Activated T-helper 17 cell treated with anti-CD3 and anti-CD28 coated beads, Interleukin-2, amount 50 U/mL, for 72 hours (primary cell): Measurements from ENCODE around the gene TMEM17. TPM values are rescaled to one million over a fixed set of nuclear protein-coding genes. Genes with fewer than 3 reads are reported as not detected.
"Not testable (repeated sequence)": the region's sequence is repeated elsewhere in the genome, so short reads cannot be mapped to it uniquely, and the experiment has no call there.

Experiments
- ATAC-seq: fragments of 150-1000 bp; cut with Tn5 transposase; replicated peaks from 2 replicates; pipeline ENCODE4 v1.10.0; 2021; ENCODE audit warnings: mild to moderate bottlenecking, moderate library complexity
- H3K27ac Mint-ChIP-seq: one replicate; pipeline ENCODE4 v1.8.0; 2022; ENCODE audit warnings: mixed read lengths
- H3K27me3 Mint-ChIP-seq: one replicate; pipeline ENCODE4 v1.8.0; 2022; ENCODE audit warnings: mixed read lengths
- H3K36me3 Mint-ChIP-seq: one replicate; pipeline ENCODE4 v1.8.0; 2022; ENCODE audit warnings: low read depth, mild to moderate bottlenecking, mixed read lengths
- H3K4me1 Mint-ChIP-seq: one replicate; pipeline ENCODE4 v1.8.0; 2022; ENCODE audit warnings: mixed read lengths
- H3K4me3 Mint-ChIP-seq: one replicate; pipeline ENCODE4 v1.8.0; 2022; ENCODE audit warnings: mild to moderate bottlenecking, mixed read lengths
- H3K9me3 Mint-ChIP-seq: one replicate; pipeline ENCODE4 v1.8.0; 2022; ENCODE audit warnings: mixed read lengths
- total RNA-seq, 2 donors: library from RNA; stranded (reverse); gene quantifications; one replicate each; pipeline ENCODE4 v1.2.3, GENCODE V29; 2022

Gene TMEM17
- total RNA-seq, 2 donors from 2014 or later, result 0.11 to 0.22 TPM

- Mint-ChIP-seq H3K4me1 (no peaks in the 10 kb centered on the region), H3K27me3 (peaks cover 36% of the 10 kb centered on the region), H3K36me3 (no peaks in the 10 kb centered on the region), H3K9me3 (peaks cover 9% of the 10 kb centered on the region), H3K27ac (no peak overlapping the region), H3K4me3 (no peak overlapping the region)
- no peak for ATAC-seq
Measured at GRCh38 chr2:62527478-62528210, 21.6 kb upstream of the TMEM17 start.

- peaks cover 31% of the 10 kb centered on the region for H3K27me3 Mint-ChIP-seq
- peaks cover 3% of the 10 kb centered on the region for H3K9me3 Mint-ChIP-seq
- no peak overlapping the region for H3K27ac Mint-ChIP-seq
- no peaks in the 10 kb centered on the region for H3K4me1 Mint-ChIP-seq
- H3K4me3 Mint-ChIP-seq, result no peak overlapping the region
- ATAC-seq, result no peak
- no peaks in the 10 kb centered on the region for H3K36me3 Mint-ChIP-seq
Measured at GRCh38 chr2:62526531-62527381, 20.8 kb upstream of the TMEM17 start.

GRCh38 chr2:62525549-62526269 is 19.7 kb upstream of the TMEM17 start:
- Mint-ChIP-seq H3K4me3 (no peak overlapping the region), H3K4me1 (no peaks in the 10 kb centered on the region), H3K27me3 (peaks cover 26% of the 10 kb centered on the region), H3K27ac (no peak overlapping the region), H3K36me3 (no peaks in the 10 kb centered on the region), H3K9me3 (peaks cover 3% of the 10 kb centered on the region)
- ATAC-seq, result no peak

GRCh38 chr2:62524293-62524941 is 18.4 kb upstream of the TMEM17 start:
- peaks cover 23% of the 10 kb centered on the region for H3K27me3 Mint-ChIP-seq
- H3K4me1 Mint-ChIP-seq, result no peaks in the 10 kb centered on the region
- no peaks in the 10 kb centered on the region for H3K9me3 Mint-ChIP-seq
- H3K27ac Mint-ChIP-seq, result no peak overlapping the region
- no peak for ATAC-seq
- no peak overlapping the region for H3K4me3 Mint-ChIP-seq
- H3K36me3 Mint-ChIP-seq, result no peaks in the 10 kb centered on the region

DNA sequence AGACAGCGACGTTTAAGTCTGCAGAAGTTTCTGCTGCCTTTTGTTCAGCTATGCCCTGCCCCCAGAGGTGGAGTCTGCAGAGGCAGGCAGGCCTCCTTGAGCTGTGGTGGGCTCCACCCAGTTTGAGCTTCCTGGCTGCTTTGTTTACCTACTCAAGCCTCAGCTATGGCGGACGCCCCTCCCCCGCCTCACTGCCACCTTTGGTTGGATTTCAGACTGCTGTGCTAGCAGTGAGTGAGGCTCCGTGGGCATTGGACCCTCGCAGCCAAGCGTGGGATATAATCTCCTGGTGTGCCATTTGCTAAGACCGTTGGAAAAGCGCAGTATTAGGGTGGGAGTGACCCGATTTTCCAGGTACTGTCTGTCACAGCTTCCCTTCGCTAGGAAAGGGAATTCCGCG is 15.1 kb upstream of the TMEM17 start:
- not testable (repeated sequence) for H3K9me3 Mint-ChIP-seq, H3K36me3 Mint-ChIP-seq, ATAC-seq, H3K4me1 Mint-ChIP-seq, H3K27ac Mint-ChIP-seq, H3K4me3 Mint-ChIP-seq
- peaks cover 18% of the 10 kb centered on the region for H3K27me3 Mint-ChIP-seq

- H3K36me3 Mint-ChIP-seq, result no peaks in the 10 kb centered on the region
- no peak for ATAC-seq
- H3K4me1 Mint-ChIP-seq, result no peaks in the 10 kb centered on the region
- H3K27ac Mint-ChIP-seq, result no peak overlapping the region
- H3K4me3 Mint-ChIP-seq, result no peak overlapping the region
- peaks cover 27% of the 10 kb centered on the region for H3K27me3 Mint-ChIP-seq
- no peaks in the 10 kb centered on the region for H3K9me3 Mint-ChIP-seq
Measured at GRCh38 chr2:62512384-62512783, 6.4 kb upstream of the TMEM17 start.

GRCh38 chr2:62511636-62512035 is 5.6 kb upstream of the TMEM17 start:
- H3K36me3 Mint-ChIP-seq, result no peaks in the 10 kb centered on the region
- no peaks in the 10 kb centered on the region for H3K4me1 Mint-ChIP-seq
- no peak overlapping the region for H3K4me3 Mint-ChIP-seq
- H3K27ac Mint-ChIP-seq, result no peak overlapping the region
- ATAC-seq, result no peak
- H3K9me3 Mint-ChIP-seq, result no peaks in the 10 kb centered on the region
- peaks cover 27% of the 10 kb centered on the region for H3K27me3 Mint-ChIP-seq

- peaks cover 4% of the 10 kb centered on the region for H3K4me1 Mint-ChIP-seq
- H3K9me3 Mint-ChIP-seq, result no peaks in the 10 kb centered on the region
- H3K4me3 Mint-ChIP-seq, result peak overlapping the region; percentile 63
- no peak overlapping the region for H3K27ac Mint-ChIP-seq
- ATAC-seq, result peak; percentile 8
- no peaks in the 10 kb centered on the region for H3K36me3 Mint-ChIP-seq
- H3K27me3 Mint-ChIP-seq, result peaks cover 24% of the 10 kb centered on the region
Measured at GRCh38 chr2:62506421-62506750, 391 bp upstream of the TMEM17 start.

DNA sequence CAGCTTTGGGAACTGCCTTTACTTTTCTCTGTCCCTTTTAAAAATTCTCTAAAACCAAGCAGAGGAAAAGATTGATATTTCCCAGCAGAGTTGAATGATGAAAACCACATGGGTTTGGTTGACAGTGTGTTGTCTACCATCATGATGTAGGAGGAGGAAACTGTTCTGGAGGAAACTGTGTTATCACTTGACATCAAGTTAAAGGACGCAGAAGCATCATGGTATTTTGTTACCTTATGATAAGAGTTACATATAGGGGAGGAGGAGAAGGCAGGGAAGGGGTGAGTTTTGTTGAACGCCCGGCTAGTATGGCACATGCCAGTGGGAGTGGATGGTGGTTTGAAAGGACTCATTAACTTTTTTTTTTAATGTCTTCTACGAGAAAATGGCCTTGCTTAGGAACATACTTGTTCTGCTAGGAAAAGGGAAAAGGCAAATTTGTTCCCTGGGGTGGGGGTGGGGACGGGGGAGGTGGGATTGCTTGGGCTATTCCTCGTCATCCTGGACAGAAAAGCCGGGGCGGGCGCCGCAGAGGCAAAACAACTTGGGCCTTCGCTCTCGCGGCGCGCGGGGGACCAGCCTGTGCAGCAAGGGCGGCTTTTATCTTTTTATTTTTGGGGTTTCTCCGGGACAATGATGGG is 766 bp downstream of the TMEM17 start:
- peaks cover 4% of the 10 kb centered on the region for H3K4me1 Mint-ChIP-seq
- H3K27ac Mint-ChIP-seq, result no peak overlapping the region
- peaks cover 24% of the 10 kb centered on the region for H3K27me3 Mint-ChIP-seq
- peak overlapping the region; percentile 63 for H3K4me3 Mint-ChIP-seq
- no peaks in the 10 kb centered on the region for H3K9me3 Mint-ChIP-seq
- no peak for ATAC-seq
- no peaks in the 10 kb centered on the region for H3K36me3 Mint-ChIP-seq

GRCh38 chr2:62504657-62505056 is 1.3 kb downstream of the TMEM17 start:
- no peaks in the 10 kb centered on the region for H3K9me3 Mint-ChIP-seq
- no peaks in the 10 kb centered on the region for H3K36me3 Mint-ChIP-seq
- no peak overlapping the region for H3K27ac Mint-ChIP-seq
- H3K4me1 Mint-ChIP-seq, result peaks cover 4% of the 10 kb centered on the region
- no peak for ATAC-seq
- H3K27me3 Mint-ChIP-seq, result peaks cover 24% of the 10 kb centered on the region
- H3K4me3 Mint-ChIP-seq, result peak overlapping the region; percentile 63

GRCh38 chr2:62501794-62502500 is 4.0 kb downstream of the TMEM17 start:
- H3K4me3 Mint-ChIP-seq, result no peak overlapping the region
- H3K9me3 Mint-ChIP-seq, result no peaks in the 10 kb centered on the region
- peaks cover 4% of the 10 kb centered on the region for H3K4me1 Mint-ChIP-seq
- no peak for ATAC-seq
- peaks cover 12% of the 10 kb centered on the region for H3K27me3 Mint-ChIP-seq
- H3K27ac Mint-ChIP-seq, result no peak overlapping the region
- no peaks in the 10 kb centered on the region for H3K36me3 Mint-ChIP-seq

- no peak overlapping the region for H3K4me3 Mint-ChIP-seq
- H3K4me1 Mint-ChIP-seq, result peaks cover 4% of the 10 kb centered on the region
- H3K36me3 Mint-ChIP-seq, result no peaks in the 10 kb centered on the region
- ATAC-seq, result no peak
- H3K9me3 Mint-ChIP-seq, result no peaks in the 10 kb centered on the region
- H3K27me3 Mint-ChIP-seq, result peaks cover 7% of the 10 kb centered on the region
- no peak overlapping the region for H3K27ac Mint-ChIP-seq
Measured at GRCh38 chr2:62501069-62501468, 4.9 kb downstream of the TMEM17 start.

- no peak overlapping the region for H3K27ac Mint-ChIP-seq
- H3K4me3 Mint-ChIP-seq, result no peak overlapping the region
- H3K27me3 Mint-ChIP-seq, result peaks cover 6% of the 10 kb centered on the region
- H3K36me3 Mint-ChIP-seq, result no peaks in the 10 kb centered on the region
- no peak for ATAC-seq
- H3K4me1 Mint-ChIP-seq, result no peaks in the 10 kb centered on the region
- H3K9me3 Mint-ChIP-seq, result no peaks in the 10 kb centered on the region
Measured at GRCh38 chr2:62499430-62500060, 6.5 kb downstream of the TMEM17 start.
